ENCODE data around the gene EPN2.
A peak's percentile ranks its signal among the peaks of the same experiment; 100 is the strongest.
"Not testable (repeated sequence)": the region's sequence is repeated elsewhere in the genome, so short reads cannot be mapped to it uniquely, and the experiment has no call there.

The EPN2 gene

GRCh38 chr17:19268611-19269010, 31.4 kb downstream of the EPN2 start:
- Mint-ChIP-seq H3K27me3 (ENCODE audit: low read depth) (peaks cover 15% of the 10 kb centered on the region), H3K9me3 (no peaks in the 10 kb centered on the region), H3K4me3 (no peak overlapping the region), H3K36me3 (ENCODE audit: low read depth) (no peaks in the 10 kb centered on the region), H3K4me1 (ENCODE audit: low read depth) (peaks cover 8% of the 10 kb centered on the region), H3K27ac (no peak overlapping the region)
- no peak for DNase-seq (ENCODE audit: low spot score)

GRCh38 chr17:19269106-19269505, 31.9 kb downstream of the EPN2 start:
- Mint-ChIP-seq H3K27ac (no peak overlapping the region), H3K4me1 (ENCODE audit: low read depth) (peaks cover 8% of the 10 kb centered on the region), H3K36me3 (ENCODE audit: low read depth) (no peaks in the 10 kb centered on the region), H3K27me3 (ENCODE audit: low read depth) (peaks cover 15% of the 10 kb centered on the region), H3K9me3 (no peaks in the 10 kb centered on the region), H3K4me3 (no peak overlapping the region)
- no peak for DNase-seq (ENCODE audit: low spot score)

GRCh38 chr17:19269641-19270040, 32.5 kb downstream of the EPN2 start:
- DNase-seq (ENCODE audit: low spot score), result no peak
- H3K36me3 Mint-ChIP-seq (ENCODE audit: low read depth), result no peaks in the 10 kb centered on the region
- H3K27me3 Mint-ChIP-seq (ENCODE audit: low read depth), result peaks cover 15% of the 10 kb centered on the region
- no peak overlapping the region for H3K27ac Mint-ChIP-seq
- peaks cover 8% of the 10 kb centered on the region for H3K4me1 Mint-ChIP-seq (ENCODE audit: low read depth)
- no peaks in the 10 kb centered on the region for H3K9me3 Mint-ChIP-seq
- no peak overlapping the region for H3K4me3 Mint-ChIP-seq

- Mint-ChIP-seq H3K27me3 (ENCODE audit: low read depth) (peaks cover 15% of the 10 kb centered on the region), H3K4me1 (ENCODE audit: low read depth) (peaks cover 11% of the 10 kb centered on the region), H3K4me3 (no peak overlapping the region), H3K27ac (no peak overlapping the region), H3K9me3 (no peaks in the 10 kb centered on the region), H3K36me3 (ENCODE audit: low read depth) (no peaks in the 10 kb centered on the region)
- no peak for DNase-seq (ENCODE audit: low spot score)
These were observed 33.2 kb downstream of the EPN2 start for GRCh38 chr17:19270347-19270703.

GRCh38 chr17:19270704-19271611, 33.8 kb downstream of the EPN2 start:
- no peak overlapping the region for H3K27ac Mint-ChIP-seq
- no peaks in the 10 kb centered on the region for H3K9me3 Mint-ChIP-seq
- H3K27me3 Mint-ChIP-seq (ENCODE audit: low read depth), result peaks cover 15% of the 10 kb centered on the region

GRCh38 chr17:19271780-19272357, 34.7 kb downstream of the EPN2 start:
- H3K9me3 Mint-ChIP-seq, result no peaks in the 10 kb centered on the region
- peaks cover 15% of the 10 kb centered on the region for H3K27me3 Mint-ChIP-seq (ENCODE audit: low read depth)
- H3K36me3 Mint-ChIP-seq (ENCODE audit: low read depth), result no peaks in the 10 kb centered on the region
- peaks cover 13% of the 10 kb centered on the region for H3K4me1 Mint-ChIP-seq (ENCODE audit: low read depth)
- no peak overlapping the region for H3K4me3 Mint-ChIP-seq
- no peak for DNase-seq (ENCODE audit: low spot score)
- H3K27ac Mint-ChIP-seq, result no peak overlapping the region

More at GRCh38 chr17:19270704-19271611, 33.8 kb downstream of the EPN2 start:
- H3K4me1 Mint-ChIP-seq (ENCODE audit: low read depth), result peaks cover 13% of the 10 kb centered on the region
- H3K36me3 Mint-ChIP-seq (ENCODE audit: low read depth), result no peaks in the 10 kb centered on the region
- no peak for DNase-seq (ENCODE audit: low spot score)
- H3K4me3 Mint-ChIP-seq, result no peak overlapping the region

GRCh38 chr17:19273731-19274130, 36.6 kb downstream of the EPN2 start:
- peaks cover 13% of the 10 kb centered on the region for H3K27me3 Mint-ChIP-seq (ENCODE audit: low read depth)
- no peak overlapping the region for H3K27ac Mint-ChIP-seq
- H3K9me3 Mint-ChIP-seq, result no peaks in the 10 kb centered on the region
- no peak for DNase-seq (ENCODE audit: low spot score)
- H3K4me1 Mint-ChIP-seq (ENCODE audit: low read depth), result peaks cover 12% of the 10 kb centered on the region
- H3K36me3 Mint-ChIP-seq (ENCODE audit: low read depth), result no peaks in the 10 kb centered on the region
- no peak overlapping the region for H3K4me3 Mint-ChIP-seq

GRCh38 chr17:19274893-19275292, 37.7 kb downstream of the EPN2 start:
- no peak for DNase-seq (ENCODE audit: low spot score)
- Mint-ChIP-seq H3K4me1 (ENCODE audit: low read depth) (peaks cover 9% of the 10 kb centered on the region), H3K36me3 (ENCODE audit: low read depth) (no peaks in the 10 kb centered on the region), H3K4me3 (no peak overlapping the region), H3K27me3 (ENCODE audit: low read depth) (peaks cover 5% of the 10 kb centered on the region), H3K27ac (no peak overlapping the region), H3K9me3 (no peaks in the 10 kb centered on the region)

- no peak overlapping the region for H3K27ac Mint-ChIP-seq
- no peaks in the 10 kb centered on the region for H3K36me3 Mint-ChIP-seq (ENCODE audit: low read depth)
- peaks cover 5% of the 10 kb centered on the region for H3K27me3 Mint-ChIP-seq (ENCODE audit: low read depth)
- H3K4me3 Mint-ChIP-seq, result no peak overlapping the region
- no peaks in the 10 kb centered on the region for H3K9me3 Mint-ChIP-seq
- peaks cover 9% of the 10 kb centered on the region for H3K4me1 Mint-ChIP-seq (ENCODE audit: low read depth)
- DNase-seq (ENCODE audit: low spot score), result no peak
These were observed 38.4 kb downstream of the EPN2 start for GRCh38 chr17:19275457-19276127.

- not testable (repeated sequence) for H3K36me3 Mint-ChIP-seq (ENCODE audit: low read depth)
These were observed 41.1 kb downstream of the EPN2 start for GRCh38 chr17:19278284-19278683.

GRCh38 chr17:19278729-19279128, 41.6 kb downstream of the EPN2 start:
- Mint-ChIP-seq H3K27me3 (ENCODE audit: low read depth) (peaks cover 2% of the 10 kb centered on the region), H3K4me1 (ENCODE audit: low read depth) (peaks cover 8% of the 10 kb centered on the region), H3K36me3 (ENCODE audit: low read depth) (peaks cover 4% of the 10 kb centered on the region), H3K9me3 (no peaks in the 10 kb centered on the region), H3K27ac (no peak overlapping the region), H3K4me3 (no peak overlapping the region)
- no peak for DNase-seq (ENCODE audit: low spot score)

More at GRCh38 chr17:19278284-19278683, 41.1 kb downstream of the EPN2 start:
- not testable (repeated sequence) for DNase-seq (ENCODE audit: low spot score); H3K27me3 Mint-ChIP-seq (ENCODE audit: low read depth); H3K27ac Mint-ChIP-seq; H3K4me1 Mint-ChIP-seq (ENCODE audit: low read depth); H3K4me3 Mint-ChIP-seq; H3K9me3 Mint-ChIP-seq

- Mint-ChIP-seq H3K4me3 (no peak overlapping the region), H3K27me3 (ENCODE audit: low read depth) (no peaks in the 10 kb centered on the region), H3K36me3 (ENCODE audit: low read depth) (peaks cover 4% of the 10 kb centered on the region), H3K27ac (no peak overlapping the region), H3K9me3 (no peaks in the 10 kb centered on the region), H3K4me1 (ENCODE audit: low read depth) (peaks cover 18% of the 10 kb centered on the region)
- no peak for DNase-seq (ENCODE audit: low spot score)
These were observed 44.0 kb downstream of the EPN2 start for GRCh38 chr17:19281161-19281560.

GRCh38 chr17:19284005-19284959, 47.1 kb downstream of the EPN2 start:
- Mint-ChIP-seq H3K9me3 (no peaks in the 10 kb centered on the region), H3K27ac (peak overlapping the region; percentile 90), H3K27me3 (ENCODE audit: low read depth) (no peaks in the 10 kb centered on the region), H3K36me3 (ENCODE audit: low read depth) (peaks cover 4% of the 10 kb centered on the region), H3K4me3 (peak overlapping the region; percentile 63), H3K4me1 (ENCODE audit: low read depth) (peaks cover 29% of the 10 kb centered on the region)
- peak; percentile 14 for DNase-seq (ENCODE audit: low spot score)
